Middle frontal gyrus (tissue), 1 donor: Measurements from ENCODE around the gene RBBP8NL.

ENCODE experiments used
- DNase-seq: peaks from one replicate; pipeline ENCODE4 v3.0.0-alpha.2; 2015; ENCODE audit warnings: low spot score; ENCODE audit errors: extremely low spot score

RBBP8NL gene

DNA sequence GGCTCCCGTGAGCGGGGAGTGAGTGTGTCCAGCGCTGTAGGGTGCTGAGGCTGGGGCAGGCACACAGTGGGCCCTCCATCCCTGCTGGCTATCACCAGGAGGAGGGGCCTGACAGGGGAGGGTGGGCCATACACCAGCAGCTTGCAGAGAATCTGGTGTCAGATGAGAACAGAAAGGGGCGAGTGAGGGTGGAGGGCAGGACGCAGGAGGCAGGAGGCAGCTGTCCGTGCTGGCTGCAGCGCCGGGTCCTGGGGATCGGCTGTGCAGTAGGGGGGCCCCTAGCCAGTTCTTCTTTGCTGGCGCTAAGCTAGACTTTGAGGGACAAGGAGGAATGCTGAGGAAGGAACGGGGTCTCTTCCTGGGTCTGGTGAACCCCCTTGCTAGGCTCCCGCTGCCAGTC lies 18.7 kb downstream of the RBBP8NL start:
- no peak for DNase-seq

DNA sequence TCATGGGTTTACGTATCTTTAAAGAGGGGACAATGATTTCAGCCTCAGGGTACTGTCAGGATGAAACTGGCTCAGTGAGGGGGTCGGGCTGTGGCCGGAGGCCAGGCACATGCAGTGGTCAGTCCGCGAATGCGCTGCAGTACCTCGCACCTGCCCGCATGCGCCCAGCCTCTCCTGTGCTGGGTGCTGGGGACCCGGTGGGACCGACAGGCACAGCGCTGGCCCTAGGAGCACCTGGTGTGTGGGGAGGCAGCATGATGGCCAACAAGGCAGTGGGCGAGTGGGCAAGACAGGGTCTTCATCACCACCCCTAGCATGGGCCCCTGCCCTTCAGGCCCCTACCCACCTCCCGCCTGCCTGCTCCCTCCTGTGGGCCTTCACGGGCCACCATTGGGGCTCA lies 19.3 kb downstream of the RBBP8NL start:
- no peak for DNase-seq

DNA sequence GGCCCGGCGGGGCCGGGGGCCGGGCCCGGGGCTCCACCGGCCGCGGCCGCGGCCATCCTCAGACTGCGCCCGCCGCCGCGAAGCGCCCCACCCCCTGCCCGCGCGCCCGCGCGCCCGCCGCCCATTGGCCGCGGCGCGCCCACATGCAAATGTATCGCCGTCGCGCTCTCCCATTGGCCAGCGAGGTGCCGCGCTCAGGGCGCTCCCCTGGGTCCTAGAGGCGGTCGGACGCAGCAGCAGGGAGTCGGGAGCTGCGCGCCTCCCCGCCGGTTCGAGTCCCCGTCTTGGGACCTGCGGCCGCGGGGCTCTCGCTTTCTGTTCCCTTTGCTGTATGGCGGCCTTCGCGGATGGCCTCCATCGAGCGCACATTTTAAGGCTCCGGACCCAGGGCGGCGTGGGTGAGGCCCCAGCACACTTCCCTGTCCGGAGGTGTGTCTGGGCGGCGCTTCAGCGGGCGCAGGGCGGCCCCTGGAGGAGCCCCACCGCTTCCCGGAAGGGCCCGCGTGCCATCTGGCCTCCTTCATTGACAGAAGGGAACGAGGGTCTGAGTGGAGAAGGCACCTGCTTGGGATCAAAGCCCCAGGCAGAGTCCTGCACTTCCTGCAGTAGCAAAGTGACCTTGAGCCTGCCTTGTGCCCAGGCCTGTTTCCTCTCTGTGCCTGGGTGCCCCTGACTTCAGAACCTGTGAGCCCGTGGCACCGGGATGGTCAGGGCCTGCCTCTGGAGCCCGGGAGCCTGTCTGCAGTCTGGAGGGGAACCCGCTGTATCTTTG lies 19.9 kb downstream of the RBBP8NL start, which contains the start of gene CABLES2:
TSS of gene CABLES2 (minus strand) at position 65 of the 772 bp plus-strand sequence. CDS start at position 56, 9 bp downstream.
- DNase-seq, result peak; percentile 85

DNA sequence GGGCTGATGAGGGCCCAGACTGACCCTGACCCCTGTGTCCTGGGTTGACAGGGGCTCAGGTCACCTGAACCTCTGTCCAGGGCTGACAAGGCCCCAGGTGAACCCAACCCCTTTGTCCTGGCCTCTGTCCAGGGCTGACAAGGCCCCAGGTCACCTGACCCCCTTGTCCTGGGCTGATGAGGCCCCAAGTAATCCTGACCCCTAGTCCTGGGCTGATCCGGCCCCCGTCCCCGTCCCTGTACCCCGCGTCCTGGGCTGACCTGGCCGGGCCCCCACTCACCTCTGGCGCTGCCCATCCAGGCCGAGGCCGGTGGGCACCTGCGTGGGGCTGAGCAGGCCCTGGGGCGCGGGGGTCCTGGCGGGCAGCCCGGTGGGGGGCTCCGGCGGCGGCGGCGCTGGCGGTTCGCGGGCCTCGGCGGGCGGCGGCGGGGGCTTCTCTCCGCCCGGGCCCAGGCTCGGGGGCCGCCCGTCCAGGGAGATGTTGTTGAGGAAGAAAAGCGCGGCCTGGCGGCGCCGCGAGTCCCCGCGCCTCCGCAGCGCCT lies 20.6 kb downstream of the RBBP8NL start:
- DNase-seq, result no peak

DNA sequence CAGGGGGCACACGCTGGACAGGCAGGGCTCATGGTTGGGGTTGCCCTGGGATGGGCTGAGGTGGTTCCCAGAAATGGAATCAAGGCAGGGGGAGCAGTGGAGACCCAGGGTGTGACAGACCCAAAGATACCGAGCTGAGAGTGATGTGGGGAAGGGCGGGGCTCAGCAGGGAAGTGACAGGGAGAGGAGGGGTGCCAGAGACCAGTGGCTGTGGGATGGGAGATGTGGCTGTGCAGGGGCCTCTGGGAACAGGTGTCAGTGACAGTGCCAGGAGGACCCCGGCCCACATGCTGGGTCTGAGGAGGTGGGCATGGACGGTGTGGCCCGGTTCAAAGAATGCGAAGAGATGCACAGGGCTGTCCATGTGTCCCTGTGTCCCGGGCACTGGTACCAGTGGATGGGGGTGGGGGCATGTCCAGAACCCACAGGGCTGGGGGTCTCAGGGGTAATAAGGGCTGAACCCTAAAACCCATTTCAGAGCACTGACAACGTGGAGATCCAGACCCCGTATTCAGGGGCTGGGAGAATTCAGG lies 21.3 kb downstream of the RBBP8NL start:
- DNase-seq, result no peak

DNA sequence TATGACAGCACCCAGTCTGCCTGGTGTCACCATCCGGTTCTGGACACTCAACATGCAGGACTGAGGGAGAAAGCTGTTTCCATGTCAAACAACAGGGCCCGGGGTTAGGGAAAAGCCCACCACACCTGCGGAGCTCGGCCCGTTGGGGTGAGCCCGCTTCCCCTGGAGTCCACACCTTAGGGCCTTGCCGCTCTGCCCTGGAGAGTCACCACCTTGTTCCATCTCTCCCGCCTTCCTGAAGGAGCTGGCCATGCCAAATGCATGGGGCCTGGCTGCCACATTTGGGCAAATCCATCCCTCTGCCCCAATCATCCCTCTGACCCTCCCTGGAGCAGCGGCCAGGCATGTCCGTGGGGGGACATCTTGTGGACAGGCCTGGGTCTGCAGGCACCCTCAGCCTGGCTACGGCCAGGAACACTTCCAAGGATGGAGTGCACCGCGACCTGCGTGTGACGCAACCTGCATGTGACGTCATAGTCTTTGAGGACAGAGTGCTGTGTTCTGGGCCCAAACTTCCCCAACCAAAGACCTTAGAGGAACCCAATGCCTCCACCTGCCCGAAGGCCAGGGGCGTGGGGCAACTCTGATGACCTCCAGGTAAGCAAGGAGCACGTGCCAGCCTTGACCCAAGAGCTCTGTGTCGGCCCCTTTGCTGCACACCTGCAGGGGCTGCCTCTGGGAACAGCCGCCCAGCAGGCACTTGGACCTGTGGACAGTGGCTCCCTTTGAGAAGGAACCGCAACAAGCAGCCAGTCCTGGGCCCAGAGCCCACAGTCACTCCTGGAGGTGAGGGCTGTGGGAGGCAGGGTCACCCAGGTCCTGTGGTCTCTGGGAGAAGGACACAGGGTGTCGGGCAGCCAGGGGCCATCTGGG lies 22.0 kb downstream of the RBBP8NL start:
- DNase-seq, result no peak

DNA sequence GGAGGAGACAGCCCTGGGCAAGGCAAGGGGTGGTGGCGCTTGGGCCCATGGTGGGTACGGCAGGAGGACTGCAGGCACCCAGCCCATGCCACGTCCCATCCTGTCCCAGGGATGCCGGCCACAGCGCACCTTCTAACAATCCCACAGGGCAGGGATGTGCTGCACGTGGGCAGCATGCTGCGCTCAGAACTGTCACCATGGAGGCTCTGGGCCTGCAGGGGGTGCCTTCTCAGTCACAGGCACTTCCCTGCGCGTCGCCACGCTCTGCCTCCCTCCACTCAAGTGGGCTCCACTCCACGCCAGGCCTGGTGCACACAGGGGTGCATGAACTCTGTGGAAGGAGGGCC lies 22.6 kb downstream of the RBBP8NL start:
- no peak for DNase-seq

DNA sequence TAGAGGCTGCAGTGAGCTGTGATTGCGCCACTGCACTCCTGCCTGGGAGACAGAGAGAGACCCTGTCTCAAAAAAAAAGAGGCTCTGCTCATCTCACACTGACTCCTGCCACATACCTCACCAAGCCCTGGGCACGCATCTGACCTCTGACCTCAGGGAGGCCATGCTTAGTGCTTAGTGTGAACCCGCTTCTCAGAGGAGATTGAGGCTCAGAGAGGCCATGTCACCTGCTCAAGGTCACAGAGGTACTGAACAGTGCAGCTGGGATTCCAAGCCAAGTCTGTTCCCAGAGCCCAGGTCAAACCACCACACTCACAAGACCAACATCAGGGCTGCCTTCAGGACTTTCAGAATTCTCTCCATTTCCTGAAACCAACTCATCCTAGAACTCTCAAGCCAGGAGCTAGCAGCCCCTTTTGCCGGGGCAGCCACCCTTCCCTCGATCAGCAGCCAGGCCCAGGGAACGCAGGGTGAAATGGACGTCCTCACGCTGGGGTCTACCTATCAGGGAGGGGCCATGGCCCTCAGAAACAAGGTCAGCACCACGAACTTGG lies 23.1 kb downstream of the RBBP8NL start:
- no peak for DNase-seq

DNA sequence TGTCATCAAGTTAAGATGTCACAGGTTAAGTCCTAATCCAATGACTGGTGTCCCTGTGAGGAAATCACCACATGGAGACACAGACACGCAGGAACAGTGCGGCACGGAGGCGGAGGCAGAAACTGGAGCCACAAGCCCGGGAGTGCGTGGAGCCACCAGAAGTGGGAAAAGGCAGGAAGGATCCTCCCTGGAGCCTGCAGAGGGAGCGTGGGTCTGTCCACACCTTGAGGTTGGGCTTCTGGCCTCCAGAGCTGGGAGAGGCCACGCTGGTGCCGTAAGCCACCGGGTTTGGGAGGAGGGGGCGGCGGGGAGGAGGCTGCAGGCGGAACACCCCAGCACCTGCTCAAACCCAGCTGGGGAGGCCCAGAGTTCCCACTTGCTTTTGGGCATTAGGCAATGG lies 24.0 kb downstream of the RBBP8NL start:
- DNase-seq, result no peak

DNA sequence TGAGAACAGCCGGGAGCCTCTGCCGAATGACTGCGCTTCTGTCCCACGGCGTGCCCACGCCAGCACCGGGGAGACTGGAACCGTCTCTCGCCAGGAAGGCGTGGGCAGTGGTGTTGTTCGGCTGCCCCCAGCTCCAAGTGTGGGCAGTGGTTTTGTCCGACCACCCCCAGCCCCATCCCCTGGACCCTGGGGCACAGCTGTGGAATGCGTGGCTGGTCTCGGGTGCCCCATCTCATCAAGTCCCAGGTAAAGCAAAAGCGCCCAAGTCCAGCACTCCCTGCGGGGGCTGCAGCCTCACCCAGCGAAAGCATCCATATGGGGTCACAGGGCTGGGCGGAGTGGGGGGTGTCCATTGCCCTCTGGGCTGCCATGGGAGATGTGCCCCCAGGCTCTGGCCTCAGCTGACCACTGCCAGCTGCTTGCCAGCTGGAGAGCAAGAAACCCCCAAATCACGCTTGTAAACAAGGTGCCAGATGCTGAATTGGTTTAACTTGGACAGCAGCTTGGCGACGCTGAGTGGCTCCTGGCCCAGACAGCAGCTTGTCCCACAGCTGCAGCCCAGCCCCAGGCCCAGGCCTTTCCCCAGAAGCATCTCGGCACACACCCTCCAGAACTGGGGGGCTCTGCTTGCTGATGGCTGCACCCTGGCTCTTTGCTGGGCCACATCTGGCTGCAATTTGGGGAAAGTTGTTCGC lies 24.7 kb downstream of the RBBP8NL start:
- no peak for DNase-seq

DNA sequence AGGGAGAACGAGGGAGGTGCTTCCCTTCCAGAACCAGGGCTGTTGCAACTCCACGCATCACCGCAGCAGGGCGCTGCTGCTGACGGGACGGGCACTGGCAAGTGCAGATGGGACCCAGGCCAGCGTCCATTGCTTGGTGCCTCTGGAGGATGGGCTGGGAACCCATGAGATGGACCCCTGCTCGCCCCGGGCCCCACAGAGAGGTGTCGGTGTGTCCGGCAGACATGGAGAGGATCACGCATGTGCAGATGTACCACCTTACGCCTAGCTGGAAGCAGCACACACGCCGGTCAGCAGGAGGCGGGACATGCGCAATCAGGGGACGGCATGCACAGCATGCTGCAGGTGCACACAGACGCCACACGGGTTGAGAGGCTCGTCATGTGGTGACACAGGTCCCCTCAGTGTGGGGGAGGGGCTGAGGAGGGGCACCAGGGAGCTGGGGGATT lies 26.0 kb downstream of the RBBP8NL start:
- no peak for DNase-seq

DNA sequence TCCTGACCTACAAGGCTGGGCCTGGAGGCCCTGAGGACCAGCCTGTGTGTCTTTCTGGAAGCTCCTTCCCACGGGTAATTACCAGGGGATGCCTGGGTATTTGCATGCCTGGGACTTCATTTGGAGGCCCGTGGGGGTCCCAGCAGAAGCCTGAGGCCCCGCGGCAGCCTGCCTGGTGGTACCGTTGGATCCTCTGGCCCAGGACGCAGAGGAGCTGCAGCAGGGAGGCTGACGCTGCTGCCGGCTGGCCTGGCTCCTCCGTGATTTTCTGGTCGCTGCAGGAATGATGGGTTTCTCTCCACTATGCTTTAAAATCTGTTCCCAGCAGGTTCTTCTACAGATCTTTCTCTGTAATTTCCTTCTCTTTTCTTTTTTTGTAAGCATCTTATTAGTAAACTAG lies 26.8 kb downstream of the RBBP8NL start:
- DNase-seq, result no peak

DNA sequence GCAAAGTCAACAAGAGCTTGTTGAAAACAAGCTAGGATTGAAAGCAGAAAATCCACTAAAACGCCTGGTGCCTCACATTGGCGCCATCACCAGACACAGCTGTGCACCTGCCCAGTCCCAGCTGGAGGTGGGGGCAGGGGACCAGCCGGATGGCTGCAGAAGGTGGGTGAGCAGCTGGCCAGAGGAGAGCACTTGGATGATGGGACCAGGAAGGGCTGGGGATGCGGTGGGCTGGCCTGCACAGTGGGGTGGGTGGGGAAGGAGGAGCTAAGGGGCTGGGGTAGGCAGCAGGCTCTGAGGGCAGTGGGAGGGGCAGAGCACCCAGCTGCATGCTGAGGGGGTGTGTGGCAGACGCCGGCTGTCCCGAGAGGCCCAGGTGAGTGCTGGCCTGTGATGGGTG lies 27.3 kb downstream of the RBBP8NL start:
- no peak for DNase-seq

DNA sequence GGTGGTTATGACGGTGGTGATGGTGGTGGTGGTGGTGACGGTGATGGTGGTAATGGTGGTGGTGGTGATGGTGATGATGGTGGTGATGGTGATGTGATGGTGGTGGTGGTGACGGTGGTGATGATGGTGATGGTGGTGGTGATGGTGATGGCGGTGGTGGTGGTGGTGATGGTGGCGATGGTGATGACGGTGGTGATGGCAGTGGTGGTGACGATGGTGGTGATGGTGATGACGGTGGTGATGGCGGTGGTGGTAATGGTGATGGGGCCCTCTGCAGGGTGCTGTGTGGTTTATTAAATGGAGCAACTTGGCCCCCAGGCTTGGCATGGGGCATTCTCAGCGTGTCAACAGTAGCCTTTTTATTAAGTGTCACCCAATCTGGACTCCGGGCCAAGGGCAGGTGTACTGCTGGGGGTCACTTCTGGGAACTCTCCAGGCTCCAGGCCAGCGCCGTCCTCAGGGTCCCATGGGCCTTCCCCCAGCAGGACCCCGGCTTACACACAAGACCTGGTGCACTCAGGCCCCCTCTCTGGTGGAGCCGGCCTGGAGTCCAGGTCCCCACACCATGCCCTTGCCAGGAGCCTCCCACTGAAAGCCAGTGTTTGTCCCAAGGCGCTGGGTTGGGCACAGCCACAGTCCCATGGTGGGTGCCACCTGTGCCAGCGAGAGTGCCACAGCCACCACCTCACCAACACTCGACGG lies 29.1 kb downstream of the RBBP8NL start:
- no peak for DNase-seq

DNA sequence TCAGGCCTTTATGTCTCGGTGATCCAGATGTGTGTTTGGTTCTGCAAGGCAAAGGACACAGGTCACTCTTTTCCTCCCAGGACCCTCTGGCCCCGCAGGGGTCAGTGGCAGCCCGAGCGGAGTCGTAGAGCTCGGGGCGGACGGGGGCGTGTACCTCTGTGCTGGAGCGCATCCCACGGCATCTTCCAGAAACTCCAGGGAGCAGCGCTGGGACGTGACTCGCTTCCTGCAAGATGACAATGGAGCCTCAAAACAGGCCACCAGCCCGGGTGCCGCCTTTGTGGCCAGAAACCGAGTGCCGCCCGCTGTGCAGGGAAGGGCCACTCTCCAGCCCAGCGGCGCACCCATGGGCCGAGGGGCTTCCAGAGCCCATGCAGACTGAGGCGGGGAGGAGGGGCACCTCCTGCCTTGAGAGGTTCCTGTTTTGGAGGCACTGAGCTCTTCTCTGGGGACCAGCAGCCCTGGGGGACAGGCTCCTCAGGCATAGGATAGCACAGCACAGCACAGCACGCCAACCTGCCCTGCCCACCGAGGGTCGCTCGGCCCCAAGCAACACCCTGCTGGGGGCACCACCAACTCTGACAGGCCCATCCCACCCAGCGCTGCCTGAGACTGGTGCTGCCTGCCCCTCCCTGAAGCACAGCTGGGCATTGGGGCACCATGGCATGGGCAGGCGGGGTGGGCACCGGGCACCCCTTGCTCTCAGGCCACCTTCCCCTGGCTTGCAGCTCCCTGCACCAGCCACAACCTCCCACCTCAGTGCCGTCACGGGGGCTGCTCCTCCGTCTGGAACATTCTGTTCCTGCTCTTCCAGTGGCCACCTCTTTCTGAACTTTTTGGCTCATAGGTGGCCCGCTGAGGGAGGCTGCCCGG lies 30.7 kb downstream of the RBBP8NL start:
- no peak for DNase-seq

DNA sequence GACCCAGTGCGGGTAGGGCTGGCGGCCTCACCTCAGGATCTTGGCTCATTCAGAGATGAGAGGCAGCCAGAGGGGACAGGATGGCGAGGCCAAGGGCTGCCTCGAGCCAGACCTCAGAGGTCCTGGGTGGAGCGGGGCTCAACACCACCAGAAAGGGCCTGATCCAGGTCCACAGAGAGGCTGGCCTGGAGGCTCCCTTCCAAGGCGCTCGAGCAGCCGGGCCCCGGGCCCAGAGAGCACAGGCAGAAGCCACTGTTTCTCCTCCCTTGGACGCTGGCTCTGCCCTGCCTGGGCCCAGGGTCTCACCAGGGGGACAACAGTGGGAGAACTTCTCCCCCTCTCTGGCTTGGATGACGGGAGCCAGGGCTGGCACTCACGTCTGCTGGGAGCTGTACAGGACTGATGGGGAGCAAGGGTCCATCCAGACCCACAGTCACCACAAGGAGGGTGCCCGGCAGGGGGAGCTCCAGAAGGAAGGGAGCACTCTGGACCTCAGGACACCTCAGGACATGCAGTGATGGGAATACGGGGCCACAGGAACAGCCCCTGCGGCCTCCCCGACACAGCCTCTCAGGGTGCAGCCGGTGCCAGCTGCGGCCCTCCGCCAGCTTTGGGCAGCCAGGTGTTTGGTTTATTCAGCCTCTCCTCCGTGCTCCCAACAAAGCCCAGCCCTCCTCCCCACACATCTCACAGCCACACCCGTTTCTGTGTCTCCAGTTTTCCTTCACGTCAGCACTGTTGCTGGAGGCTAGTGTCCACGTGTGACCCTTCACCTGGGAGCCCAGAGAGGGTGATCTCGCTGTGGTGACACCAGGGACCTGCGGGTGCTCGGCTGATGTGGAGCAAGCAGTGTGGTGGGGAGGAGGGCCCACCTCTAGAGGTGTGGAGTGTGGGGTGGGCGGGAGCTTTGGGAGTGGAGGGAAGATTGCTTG lies 31.8 kb downstream of the RBBP8NL start:
- no peak for DNase-seq

DNA sequence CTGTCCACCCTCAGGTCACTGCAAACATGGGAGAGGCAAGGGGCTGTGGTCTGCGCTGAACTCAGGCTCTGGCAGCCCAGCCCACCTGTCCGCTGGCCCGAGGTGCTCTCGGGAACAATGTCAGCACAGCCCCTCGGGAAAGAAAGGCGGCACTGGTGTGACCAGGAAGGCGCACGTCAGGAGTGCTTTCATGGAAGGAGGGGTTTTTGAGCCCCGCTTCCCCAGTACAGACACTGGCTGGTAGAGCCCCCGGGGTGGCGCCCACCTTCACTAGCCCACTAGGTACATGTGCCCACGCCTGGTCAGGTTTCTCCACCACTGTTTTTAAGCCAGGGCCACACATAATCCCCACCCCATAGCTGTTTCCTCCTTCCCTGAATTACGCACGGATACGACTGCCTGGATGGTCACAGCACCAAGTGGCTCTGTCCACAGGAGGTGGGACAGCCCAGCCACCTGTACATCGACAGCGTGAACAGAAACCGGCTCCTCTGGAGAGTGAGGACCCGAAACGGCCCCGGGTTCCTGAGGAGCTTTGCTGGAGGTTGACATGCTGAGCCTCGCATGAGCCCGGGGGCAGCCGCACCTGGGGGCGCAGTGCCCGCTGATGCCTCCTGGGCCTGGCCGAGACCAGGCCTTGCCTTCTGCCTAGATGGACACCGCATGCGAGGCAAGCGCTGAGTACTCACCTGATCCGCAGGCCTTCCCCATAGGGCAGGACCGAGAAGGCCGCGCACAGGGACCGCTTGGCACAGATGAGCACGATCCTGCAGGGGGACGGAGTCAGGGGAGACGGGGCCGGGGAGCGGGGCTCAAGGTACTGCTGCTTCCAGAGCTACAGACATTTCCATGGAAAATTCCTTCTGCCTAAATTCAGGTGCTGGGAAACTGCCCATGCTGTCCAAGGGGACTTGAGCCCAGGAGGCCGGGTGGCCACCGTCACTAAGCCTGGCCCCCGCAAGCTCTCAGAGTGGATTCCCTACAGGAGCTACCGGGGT lies 32.8 kb downstream of the RBBP8NL start:
- no peak for DNase-seq
